DMS 273 treated with DMSO at 0.1 percent for 48 hours (cell line): ENCODE data around the gene HMGN3.

Experiments
- DNase-seq: peaks from one replicate; lab custom pipeline; 2025; lab: John Stamatoyannopoulos, UW

Gene HMGN3

DNA sequence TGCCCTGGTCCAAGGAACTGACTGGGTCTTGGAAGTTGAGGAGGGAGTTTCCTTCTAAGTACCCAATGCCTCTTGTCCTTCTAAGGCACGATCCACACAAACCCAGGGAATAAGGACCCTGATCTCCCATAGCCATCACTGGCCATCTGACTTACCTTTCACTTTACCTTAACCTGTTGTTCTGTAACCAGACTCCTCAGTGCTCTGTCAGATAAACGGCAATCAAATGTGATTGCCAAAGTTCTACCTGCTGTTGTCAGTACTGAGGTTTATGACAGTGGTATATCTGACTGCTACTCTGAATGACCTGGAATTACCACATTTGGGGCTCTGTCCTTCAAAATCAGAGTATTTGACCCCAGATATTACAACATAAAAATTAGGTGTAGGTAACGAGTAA, 49.8 kb downstream of the HMGN3 start:
- no peak for DNase-seq

DNA sequence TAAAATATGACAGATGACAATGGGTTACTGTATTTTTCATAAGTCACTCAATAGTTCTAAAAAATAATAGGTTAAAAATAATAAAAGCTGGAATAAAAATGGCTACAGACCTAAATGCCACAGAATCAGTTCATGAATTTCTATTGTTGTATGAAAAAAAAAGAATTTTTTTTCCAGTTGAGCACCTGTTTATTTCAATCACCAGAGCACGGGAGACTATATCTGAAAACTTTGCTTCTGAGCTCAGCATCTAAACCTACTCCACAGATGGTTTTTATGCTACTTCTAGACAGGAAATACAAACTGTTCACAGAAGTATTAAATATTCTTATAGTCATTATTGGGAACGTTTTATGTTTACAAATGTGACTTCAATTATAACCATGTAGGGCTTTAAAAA, 50.4 kb downstream of the HMGN3 start:
- no peak for DNase-seq

DNA sequence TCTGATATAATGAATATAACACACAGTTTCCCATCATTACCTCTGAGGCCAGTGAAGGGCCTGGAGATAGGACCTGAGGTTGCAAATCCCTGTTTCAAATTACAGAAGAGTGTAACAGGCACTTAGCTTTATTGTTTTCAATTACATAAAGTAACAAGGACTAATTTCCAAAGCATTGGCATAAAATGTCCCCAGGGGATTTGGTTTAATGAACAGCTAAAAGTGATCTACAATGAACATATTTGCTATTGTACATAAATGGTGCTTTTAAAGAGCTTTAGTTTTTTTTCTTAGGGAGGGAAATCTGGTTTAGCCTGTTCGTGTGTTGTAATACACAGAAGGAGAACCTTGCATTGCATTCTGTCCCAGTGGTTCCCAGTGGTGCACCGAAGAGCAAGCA, 54.4 kb downstream of the HMGN3 start:
- no peak for DNase-seq

DNA sequence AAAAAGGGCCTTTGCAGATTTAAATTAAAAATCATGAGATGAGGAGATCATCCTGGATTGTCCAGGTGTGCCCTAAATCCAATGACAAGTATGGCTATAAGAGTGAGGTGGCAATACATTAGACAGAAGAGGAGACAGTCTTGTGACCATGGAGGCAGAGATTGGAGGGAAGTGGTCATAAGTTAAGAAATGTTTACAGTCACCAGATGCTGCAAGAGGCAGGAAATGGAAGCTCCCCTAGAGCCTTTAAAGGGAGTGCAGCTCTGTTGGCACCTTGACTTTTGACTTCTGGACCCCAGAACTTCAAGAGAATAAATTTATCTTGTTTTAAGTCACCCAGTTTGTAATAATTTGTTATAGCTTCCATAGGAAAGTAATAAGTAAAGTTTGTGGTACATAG, 61.1 kb downstream of the HMGN3 start:
- no peak for DNase-seq

DNA sequence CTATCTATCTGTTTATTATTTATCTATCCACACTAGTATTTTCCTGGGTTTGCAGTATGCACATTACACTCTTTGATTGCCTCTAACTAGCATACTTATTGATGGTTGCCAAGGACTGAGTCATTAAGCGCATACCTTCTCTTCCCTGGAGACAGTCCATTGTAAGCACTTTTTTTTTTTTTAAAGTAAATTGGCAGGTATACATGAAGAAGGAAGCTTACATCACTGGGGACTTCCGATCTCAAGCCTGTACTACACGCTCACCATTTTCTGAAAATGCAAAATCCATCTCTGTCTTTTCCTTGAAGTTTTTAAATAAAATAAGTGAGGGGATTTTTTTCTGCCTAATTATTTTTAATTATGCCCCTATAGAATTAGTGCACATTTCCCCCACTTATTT, 63.5 kb downstream of the HMGN3 start:
- no peak for DNase-seq

DNA sequence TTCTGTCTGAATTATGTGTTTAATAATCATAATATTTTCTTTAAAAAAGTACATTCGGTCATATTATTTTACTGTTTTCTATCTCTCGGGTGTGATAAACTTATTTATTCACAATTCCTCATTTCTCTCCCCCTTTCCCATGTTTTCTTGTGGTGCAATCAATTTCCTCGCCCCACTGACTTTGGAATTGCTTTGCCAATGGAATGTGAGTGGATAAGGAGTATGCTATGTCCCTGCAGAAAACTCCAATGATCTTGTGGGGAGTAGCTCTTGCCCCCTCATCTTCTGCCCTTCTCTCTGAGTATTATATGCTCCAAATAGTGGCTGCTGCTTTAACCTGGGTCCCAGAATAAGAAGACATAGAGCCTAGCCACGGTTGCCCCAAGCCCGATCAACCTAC, 64.1 kb downstream of the HMGN3 start:
- no peak for DNase-seq

DNA sequence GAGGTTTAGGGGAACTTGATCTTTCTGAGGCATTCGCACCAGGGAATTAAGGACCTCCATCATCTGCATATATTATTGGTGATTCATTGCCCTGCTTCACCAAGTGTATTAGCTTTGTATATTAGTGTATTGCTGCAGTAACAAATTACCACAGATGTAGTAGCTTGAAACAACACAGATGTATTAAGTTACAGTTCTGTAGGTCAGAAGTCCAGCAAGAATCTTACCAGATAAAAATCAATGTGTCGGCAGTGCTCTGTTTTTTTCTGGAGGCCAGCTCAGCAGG, 65.8 kb downstream of the HMGN3 start:
- DNase-seq, result no peak

DNA sequence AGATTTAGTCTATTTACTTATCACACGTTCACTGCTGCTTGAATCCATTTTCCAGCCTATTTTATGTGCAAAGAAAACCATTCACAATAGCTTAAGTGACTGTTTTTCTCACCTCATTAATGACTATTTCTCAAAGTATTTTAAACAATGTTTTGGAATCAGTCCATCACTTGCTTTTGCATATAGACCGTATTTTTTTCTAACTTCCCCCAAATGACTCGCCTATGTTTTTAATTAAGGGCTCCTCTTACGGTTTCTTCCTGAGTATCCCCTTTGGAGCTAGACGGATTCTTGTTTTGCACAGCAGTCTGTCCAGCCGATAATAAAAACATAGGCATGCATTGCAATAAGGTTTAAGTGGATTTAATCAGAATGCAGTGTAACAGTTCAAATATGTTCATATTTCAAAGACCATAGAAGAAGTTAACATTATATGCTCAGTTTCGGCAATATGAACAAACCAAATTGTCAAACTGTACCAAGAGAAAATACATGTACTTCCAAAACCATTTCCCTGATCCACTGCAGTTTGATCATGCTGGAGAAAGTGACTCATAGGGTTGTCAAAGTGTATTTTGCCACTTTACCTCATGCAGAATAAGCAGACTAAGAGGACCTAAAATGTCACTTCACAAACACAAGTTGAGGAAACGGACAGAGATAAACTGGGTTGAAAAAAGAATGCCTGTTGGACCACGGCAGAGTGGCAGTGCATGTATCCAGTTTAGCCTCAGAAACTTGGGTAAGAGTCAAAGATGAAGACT, 66.4 kb downstream of the HMGN3 start:
- no peak for DNase-seq

DNA sequence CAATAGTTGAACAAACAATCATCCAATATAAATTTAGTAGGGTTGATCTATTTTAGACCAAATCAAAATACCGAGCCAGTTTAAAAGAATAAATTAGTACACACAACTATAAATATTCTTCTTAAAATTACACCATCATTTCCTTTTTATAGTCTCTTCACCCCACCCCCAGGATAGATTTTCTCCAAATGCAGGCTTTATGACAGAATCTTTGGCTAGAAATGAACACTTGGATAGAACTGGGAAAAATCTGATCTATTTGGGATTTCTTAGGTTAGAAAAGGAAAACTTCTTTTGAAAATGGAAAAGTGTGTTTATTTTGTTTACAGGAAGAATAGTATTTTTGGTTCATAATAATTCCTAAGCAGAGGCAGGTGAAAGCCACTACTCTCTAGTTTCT, 74.6 kb downstream of the HMGN3 start:
- DNase-seq, result no peak

DNA sequence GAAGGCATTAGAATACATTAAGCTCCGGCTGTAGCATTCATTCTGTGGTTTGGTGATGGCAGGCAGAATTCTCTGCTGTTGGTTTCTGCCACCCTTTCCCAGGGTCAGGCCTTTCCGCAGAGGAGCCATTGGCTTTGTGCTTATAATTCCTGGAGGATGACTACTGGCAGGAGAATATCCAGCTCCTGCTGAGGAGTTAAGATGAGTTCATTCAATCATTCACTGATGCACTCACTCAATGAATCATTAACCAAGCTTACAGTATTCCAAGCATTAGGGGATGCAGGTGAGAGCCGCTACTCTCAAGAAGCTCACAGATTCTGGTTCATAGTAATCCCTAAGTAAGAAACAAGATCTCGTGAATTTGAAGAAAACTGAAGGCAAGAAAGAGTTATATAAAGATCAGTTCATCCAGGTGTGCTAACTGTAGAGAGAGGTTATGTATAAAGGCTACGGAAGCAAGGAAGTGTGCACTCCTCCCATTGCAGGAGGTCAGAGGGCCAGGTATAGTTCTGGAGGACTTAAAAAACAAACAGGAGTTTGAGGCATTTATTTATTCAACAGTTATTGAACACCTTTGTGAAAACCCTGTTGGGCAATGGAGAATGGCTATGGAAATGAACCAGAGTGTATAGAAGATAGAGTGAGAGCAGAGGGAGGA, 75.5 kb downstream of the HMGN3 start:
- DNase-seq, result no peak

DNA sequence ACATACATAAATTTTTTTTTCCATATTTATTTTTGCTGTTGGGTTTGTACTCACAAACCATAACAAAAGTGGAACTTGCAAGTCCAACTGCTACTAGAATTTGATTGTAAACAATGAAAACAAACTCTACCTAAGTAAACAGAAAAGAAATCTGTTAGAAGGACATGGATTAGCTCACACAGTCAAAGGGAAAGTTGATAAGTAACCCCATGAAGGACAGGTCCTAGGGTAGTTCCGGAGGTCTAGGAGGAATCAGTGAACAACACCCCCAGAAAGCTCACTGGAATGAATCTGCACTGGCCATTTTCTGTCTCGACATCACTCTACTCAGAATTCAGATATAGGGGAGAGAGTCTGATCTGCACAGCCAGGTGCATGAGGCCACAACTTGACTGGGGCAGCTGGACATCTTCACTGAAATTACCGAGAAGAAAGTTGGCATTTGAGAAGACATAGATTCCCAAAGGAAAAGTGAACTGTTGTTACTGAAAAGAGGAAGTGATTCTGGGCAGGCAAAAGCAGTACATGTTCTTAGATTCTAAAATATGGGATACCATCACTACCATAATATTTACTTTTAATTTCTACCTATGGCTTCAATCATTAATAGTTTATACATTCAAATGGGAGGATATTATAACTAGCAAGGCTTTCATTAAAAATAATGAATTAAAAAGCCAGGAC, 76.4 kb downstream of the HMGN3 start:
- DNase-seq, result no peak

DNA sequence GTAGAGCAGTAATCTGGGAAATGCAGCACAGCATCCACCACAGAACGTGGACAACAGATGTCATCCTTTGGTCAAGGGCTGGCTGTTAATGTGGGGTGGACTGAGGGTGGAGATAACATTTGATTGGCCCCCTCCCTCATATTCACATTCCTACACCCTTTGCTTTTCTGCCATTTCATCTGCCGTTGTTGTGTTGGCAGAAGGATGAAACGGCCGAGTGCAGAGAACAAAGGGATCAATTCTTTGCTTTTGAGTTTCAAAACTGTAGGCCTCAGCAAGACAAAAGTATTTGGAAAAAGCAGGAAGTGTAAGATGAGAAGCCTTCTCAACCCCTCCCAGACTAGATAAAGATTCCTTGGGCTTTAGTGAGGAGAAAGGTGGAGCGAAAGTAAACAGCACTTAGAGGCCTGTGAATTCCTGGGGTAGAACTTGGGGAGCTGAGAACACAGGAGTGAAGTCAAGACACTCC, 82.2 kb downstream of the HMGN3 start:
- no peak for DNase-seq
